HepG2 (cell line): Measurements from ENCODE around the gene GPT2. TPM values are rescaled to one million over a fixed set of nuclear protein-coding genes. Genes with fewer than 3 reads are reported as not detected.

Source experiments
- ADNP ChIP-seq: sonication (generic); formaldehyde crosslinking; IDR thresholded peaks from 2 replicates; pipeline ENCODE4 v1.4.0; 2020; ENCODE audit warnings: missing genetic modification reagents
- ATF1 ChIP-seq: IDR thresholded peaks from 2 replicates; pipeline ENCODE4 v1.6.1; 2016; ENCODE audit warnings: mild to moderate bottlenecking, control low read depth
- EHMT2 ChIP-seq: fragments of 200-600 bp; sonication (generic); IDR thresholded peaks from 2 replicates; pipeline ENCODE4 v1.7.0; 2017; ENCODE audit warnings: antibody characterized with exemption, low read depth, low read length, borderline replicate concordance
- ELF4 ChIP-seq: sonication (generic); formaldehyde crosslinking; IDR thresholded peaks from 2 replicates; pipeline ENCODE4 v1.5.0; 2020; ENCODE audit warnings: missing genetic modification reagents, mild to moderate bottlenecking, moderate library complexity, borderline replicate concordance
- EZH2 ChIP-seq: conservative IDR thresholded peaks from 2 replicates; pipeline ENCODE4 v1.6.1; 2012; ENCODE audit warnings: mild to moderate bottlenecking, low read depth, low read length, moderate library complexity
- HES4 ChIP-seq: sonication (generic); formaldehyde crosslinking; IDR thresholded peaks from 2 replicates; pipeline ENCODE4 v1.9.0; 2021; ENCODE audit warnings: mild to moderate bottlenecking, missing genetic modification reagents, borderline replicate concordance
- HMG20A ChIP-seq: IDR thresholded peaks from 2 replicates; pipeline ENCODE4 v1.6.1; 2016; ENCODE audit warnings: borderline replicate concordance
- HNF4G ChIP-seq, 2 experiments: sonication (generic) in 1 of 2; formaldehyde crosslinking in 1 of 2; IDR thresholded peaks; 2 replicates each; pipeline versions ENCODE4 v1.4.0 to v1.6.1; 2011 to 2020; ENCODE audit warnings: borderline replicate concordance in 2 of 2, low read depth in 2 of 2, mild to moderate bottlenecking in 2 of 2, low read length in 1 of 2, missing genetic modification reagents in 1 of 2, moderate library complexity in 1 of 2
- IRF1 ChIP-seq: sonication (generic); formaldehyde crosslinking; IDR thresholded peaks from 2 replicates; pipeline ENCODE4 v1.4.0; 2020; ENCODE audit warnings: low read depth, mild to moderate bottlenecking, missing genetic modification reagents
- KDM2A ChIP-seq: sonication (generic); formaldehyde crosslinking; IDR thresholded peaks from 2 replicates; pipeline ENCODE4 v1.4.0; 2020; ENCODE audit warnings: low read depth, missing genetic modification reagents, borderline replicate concordance
- RNF219 ChIP-seq: sonication (generic); formaldehyde crosslinking; IDR thresholded peaks from 2 replicates; pipeline ENCODE4 v1.5.0; 2020; ENCODE audit warnings: mild to moderate bottlenecking, missing genetic modification reagents
- SRSF4 ChIP-seq: fragments of 200-400 bp; formaldehyde crosslinking; IDR thresholded peaks from one replicate; pipeline ENCODE4 v1.6.1; 2018; ENCODE audit warnings: mild to moderate bottlenecking, low read depth, low read length, moderate library complexity; ENCODE audit not compliant: poor library complexity, severe bottlenecking
- ZNF142 ChIP-seq: sonication (generic); formaldehyde crosslinking; IDR thresholded peaks from 2 replicates; pipeline ENCODE4 v1.4.0; 2020; ENCODE audit warnings: missing genetic modification reagents
- ZNF207 ChIP-seq: fragments of 450-650 bp; IDR thresholded peaks from 2 replicates; pipeline ENCODE4 v1.6.1; 2016; ENCODE audit warnings: antibody characterized with exemption, borderline replicate concordance
- ZNF280B ChIP-seq: sonication (generic); formaldehyde crosslinking; IDR thresholded peaks from 2 replicates; pipeline ENCODE4 v1.5.0; 2020; ENCODE audit warnings: missing genetic modification reagents, mild to moderate bottlenecking, borderline replicate concordance
- ZNF644 ChIP-seq: IDR thresholded peaks from 2 replicates; pipeline ENCODE4 v1.6.1; 2016; ENCODE audit warnings: low read depth
- ZNF773 ChIP-seq: sonication (generic); formaldehyde crosslinking; IDR thresholded peaks from 2 replicates; pipeline ENCODE4 v1.4.0; 2020; ENCODE audit warnings: missing genetic modification reagents, borderline replicate concordance
- ZNF841 ChIP-seq: sonication (generic); formaldehyde crosslinking; IDR thresholded peaks from 2 replicates; pipeline ENCODE4 v1.8.1; 2023; ENCODE audit warnings: missing genetic modification reagents, borderline replicate concordance
- polyA plus RNA-seq, 8 experiments: library from polyadenylated mRNA; depleted of rRNA in 3 of 8; stranded (reverse) in 7 of 8; unstranded in 1 of 8; fragments of >200 nt; fragmentation: Illumina TruSeq in 4 of 8; extraction: Trizol in 4 of 8; gene quantifications; 2 replicates each; pipeline versions ENCODE4 v1.2.1 to v1.2.3, GENCODE V29; 2011 to 2016; ENCODE audit warnings: low read depth in 4 of 8, missing spikeins in 1 of 8, mixed read lengths in 1 of 8; ENCODE audit not compliant: insufficient read depth in 1 of 8
- total RNA-seq, 5 experiments: library from RNA; depleted of rRNA; stranded (reverse); fragments of >200 nt; fragmentation: Illumina TruSeq; extraction: Trizol; gene quantifications; 2 replicates each; pipeline ENCODE4 v1.2.3, GENCODE V29; 2016; ENCODE audit warnings: low read depth in 1 of 5

Gene GPT2
- total and polyA plus RNA-seq, 2 of the 13 experiments (the other 11 are each of a cell fraction or from before 2014, with no cell fraction given) = 138 to 267 TPM

- TF ChIP-seq KDM2A (no peak), ZNF280B (CRISPR knock-in tag) (no peak), SRSF4 (no peak), ADNP (CRISPR knock-in tag) (no peak), ELF4 (no peak), HES4 (CRISPR knock-in tag) (no peak), ZNF142 (CRISPR knock-in tag) (no peak), IRF1 (no peak), ZNF773 (CRISPR knock-in tag) (no peak), ZNF207 (no peak), HMG20A (CRISPR knock-in tag) (peak; percentile 31; the same call in 1 of the 2 replicates), ZNF841 (CRISPR knock-in tag) (no peak), RNF219 (CRISPR knock-in tag) (no peak), EHMT2 (peak; percentile 79; the same call in 1 of the 2 replicates), HNF4G (IDR thresholded peaks at IDR 0.05; ENCODE audit: borderline replicate concordance, low read depth, low read length) (peak; percentile 50; the same call in 1 of the 2 replicates), HNF4G (CRISPR knock-in tag; IDR thresholded peaks at IDR 0.05; ENCODE audit: borderline replicate concordance, low read depth) (peak; percentile 60; the same call in 1 of the 2 replicates), ZNF644 (peak; percentile 43; the same call in 1 of the 2 replicates), EZH2 (no peak), ATF1 (CRISPR knock-in tag) (no peak)
These were observed 64.5 kb downstream of the GPT2 start (continued) for GRCh38 chr16:46948548-46949166.
